SK-N-SH (cell line): ENCODE results near the gene AFP. TPM values are rescaled to one million over a fixed set of nuclear protein-coding genes. Genes with fewer than 3 reads are reported as not detected.

ENCODE experiments used
- polyA plus RNA-seq, 3 experiments: library from polyadenylated mRNA; depleted of rRNA; stranded (reverse); fragments of >200 nt; gene quantifications; 2 replicates each; pipeline ENCODE4 v1.2.3, GENCODE V29; 2012

AFP gene
- polyA plus RNA-seq, 1 of the 3 experiments (the other 2 are of a cell fraction), result 0.28 TPM

Other genes with a start within 250 kb of the AFP start
- gene ANKRD17, start 177.4 kb upstream of the AFP start, polyA plus RNA-seq (2012; rRNA removed), result 25.6 and 33.1 TPM in 2 replicates
- not detected in 2 replicates for gene ALB, start 31.9 kb upstream of the AFP start, polyA plus RNA-seq (2012; rRNA removed)
- gene AFM, start 45.5 kb downstream of the AFP start, polyA plus RNA-seq (2012; rRNA removed), result not detected in 2 replicates
- not detected in 2 replicates for gene RASSF6, start 184.2 kb downstream of the AFP start, polyA plus RNA-seq (2012; rRNA removed)